ENCODE measurements around the gene CEP104.

Gene CEP104

DNA sequence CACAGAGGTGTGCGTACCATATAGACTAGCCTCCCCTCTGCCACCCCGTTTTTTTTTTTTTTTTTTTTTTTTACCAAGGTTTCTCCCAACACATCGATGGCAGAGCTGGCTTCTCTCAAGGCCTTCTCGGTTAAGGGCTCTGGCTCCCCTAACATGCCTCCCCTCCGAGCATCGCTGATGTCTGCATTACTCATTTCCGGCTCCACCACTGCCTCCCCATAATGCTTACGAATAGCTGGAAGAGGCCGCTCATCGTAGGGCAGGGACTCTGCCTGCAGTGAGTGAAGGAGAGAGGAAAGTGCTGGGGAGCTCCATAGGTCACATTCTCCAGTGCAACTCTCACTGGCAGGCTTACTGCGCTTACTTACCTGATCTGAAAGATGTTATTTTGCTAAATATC, 20.6 kb downstream of the CEP104 start:
- DNase-seq (ENCODE audit: low read depth), result no peak
- TF ChIP-seq CTCF (conservative IDR thresholded peaks at IDR 0.05; ENCODE audit: control insufficient read depth, insufficient read depth, low read depth, low read length), result no peak

GRCh38 chr1:3834701-3835100, 22.3 kb downstream of the CEP104 start:
- no peak for DNase-seq (ENCODE audit: low read depth)

More for the DNA sequence above, 20.6 kb downstream of the CEP104 start:
- H3K4me3 ChIP-seq (ENCODE audit: control insufficient read depth, low read depth, low read length), result no peak overlapping the region

GRCh38 chr1:3831689-3832088, 25.3 kb downstream of the CEP104 start:
- peak; percentile 35 for DNase-seq (ENCODE audit: low read depth)
- TF ChIP-seq CTCF (conservative IDR thresholded peaks at IDR 0.05; ENCODE audit: control insufficient read depth, insufficient read depth, low read depth, low read length), result no peak

More at GRCh38 chr1:3834701-3835100, 22.3 kb downstream of the CEP104 start:
- no peak for TF ChIP-seq CTCF (conservative IDR thresholded peaks at IDR 0.05; ENCODE audit: control insufficient read depth, insufficient read depth, low read depth, low read length)
- H3K4me3 ChIP-seq (ENCODE audit: control insufficient read depth, low read depth, low read length), result no peak overlapping the region

DNA sequence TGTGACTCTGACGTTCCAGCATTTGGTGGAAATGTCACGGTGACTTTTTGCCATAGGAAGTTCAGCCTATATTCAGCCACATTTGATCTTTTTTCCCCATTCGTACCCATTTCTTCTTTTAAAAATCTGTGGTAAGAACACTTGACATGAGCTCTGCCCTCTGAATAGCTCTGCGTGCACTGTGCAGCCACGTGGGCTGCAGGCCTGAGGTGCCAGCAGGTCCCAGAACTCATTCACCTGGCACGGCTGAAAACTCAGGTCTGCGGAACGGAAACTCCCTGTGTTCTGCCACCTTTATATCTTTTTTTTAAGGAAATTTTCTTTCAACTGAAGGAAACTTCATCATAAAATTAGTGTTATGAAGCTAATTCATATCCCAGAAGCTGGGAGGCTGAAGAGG, 28.6 kb downstream of the CEP104 start:
- DNase-seq (ENCODE audit: low read depth), result no peak
- TF ChIP-seq CTCF (conservative IDR thresholded peaks at IDR 0.05; ENCODE audit: control insufficient read depth, insufficient read depth, low read depth, low read length), result no peak
- H3K4me3 ChIP-seq (ENCODE audit: control insufficient read depth, low read depth, low read length), result no peak overlapping the region

More at GRCh38 chr1:3831689-3832088, 25.3 kb downstream of the CEP104 start:
- no peak overlapping the region for H3K4me3 ChIP-seq (ENCODE audit: control insufficient read depth, low read depth, low read length)

GRCh38 chr1:3827813-3828307, 29.2 kb downstream of the CEP104 start:
- no peak for TF ChIP-seq CTCF (conservative IDR thresholded peaks at IDR 0.05; ENCODE audit: control insufficient read depth, insufficient read depth, low read depth, low read length)
- H3K4me3 ChIP-seq (ENCODE audit: control insufficient read depth, low read depth, low read length), result no peak overlapping the region
- DNase-seq (ENCODE audit: low read depth), result peak; percentile 13

DNA sequence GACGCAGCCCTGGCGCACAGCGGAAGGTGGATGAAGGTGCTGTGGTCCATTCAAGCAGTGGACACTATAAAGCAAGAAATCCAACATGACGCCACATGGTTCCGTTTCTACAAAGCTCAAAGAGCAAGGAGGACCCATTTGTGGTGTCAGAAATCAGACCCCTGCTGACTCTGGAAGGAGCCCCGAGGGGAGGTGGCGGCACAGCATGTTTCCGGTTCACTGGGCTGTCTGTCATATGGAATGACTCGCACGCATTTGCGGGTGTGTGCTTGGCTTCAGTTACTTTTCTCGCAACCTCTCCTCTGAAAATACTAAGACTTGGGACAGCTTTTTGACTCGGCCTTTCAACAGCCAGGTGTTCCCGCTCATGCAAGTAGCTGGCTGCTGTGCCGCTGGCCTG, 31.7 kb downstream of the CEP104 start:
- no peak for DNase-seq (ENCODE audit: low read depth)
- TF ChIP-seq CTCF (conservative IDR thresholded peaks at IDR 0.05; ENCODE audit: control insufficient read depth, insufficient read depth, low read depth, low read length), result no peak
- H3K4me3 ChIP-seq (ENCODE audit: control insufficient read depth, low read depth, low read length), result no peak overlapping the region

DNA sequence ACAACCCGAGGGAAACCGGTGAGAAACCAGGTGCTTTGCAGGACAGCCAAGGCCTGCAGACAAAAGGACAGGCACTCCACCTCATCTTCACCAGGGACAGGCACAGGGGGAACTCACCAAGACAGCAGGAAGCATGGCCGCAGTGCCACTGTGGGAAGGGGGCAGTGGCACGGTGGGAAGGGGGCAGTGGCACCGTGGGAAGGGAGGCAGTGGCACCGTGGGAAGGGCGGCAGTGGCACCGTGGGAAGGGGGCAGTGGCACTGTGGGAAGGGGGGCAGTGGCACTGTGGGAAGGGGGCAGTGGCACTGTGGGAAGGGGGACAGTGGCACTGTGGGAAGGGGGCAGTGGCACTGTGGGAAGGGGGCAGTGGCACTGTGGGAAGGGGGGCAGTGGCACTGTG, 32.4 kb downstream of the CEP104 start:
- H3K4me3 ChIP-seq (ENCODE audit: control insufficient read depth, low read depth, low read length), result no peak overlapping the region
- no peak for DNase-seq (ENCODE audit: low read depth)
- no peak for TF ChIP-seq CTCF (conservative IDR thresholded peaks at IDR 0.05; ENCODE audit: control insufficient read depth, insufficient read depth, low read depth, low read length)

Measured in fibroblast of mammary gland (primary cell).